ENCODE data around the gene JAK1.

- no peak for TF ChIP-seq ZNF274 (IDR thresholded peaks at IDR 0.05; ENCODE audit: low read depth, low read length)
- TF ChIP-seq YY1 (IDR thresholded peaks at IDR 0.05; ENCODE audit: insufficient read depth, insufficient read length) = no peak
Observed at GRCh38 chr1:64969305-64970046, 3.1 kb upstream of the JAK1 start.

Measured in NT2/D1 (cell line).